CD4-positive, alpha-beta T cell (primary cell): ENCODE measurements around the gene NARF. TPM values are rescaled to one million over a fixed set of nuclear protein-coding genes. Genes with fewer than 3 reads are reported as not detected.

Source experiments
- ATAC-seq: fragments of 200-7000 bp; cut with Tn5 transposase; one replicate; pipeline ENCODE4 v1.10.0; 2022; ENCODE audit warnings: mild to moderate bottlenecking; ENCODE audit not compliant: poor library complexity
- CTCF ChIA-PET: fragments of 350-600 bp; sonication (Branson Sonifier 250); formaldehyde crosslinking; loops from one replicate; lab custom pipeline; 2021; ENCODE audit warnings: antibody characterized with exemption, inconsistent platforms; lab: Charles Lee
- POLR2A ChIA-PET: fragments of 350-600 bp; sonication (Branson Sonifier 250); formaldehyde crosslinking; loops from one replicate; lab custom pipeline; 2021; ENCODE audit warnings: antibody characterized with exemption, inconsistent platforms; lab: Charles Lee
- DNase-seq, 14 experiments: peaks; one replicate each; pipeline ENCODE4 v3.0.0-alpha.2; 2013 to 2020; ENCODE audit warnings: mixed read lengths in 2 of 14
- H3K27ac ChIP-seq, 2 donors: one replicate each; pipeline versions ENCODE4 v1.5.1 to v1.7.0; 2013; ENCODE audit warnings: low read length in 2 of 2, low read depth in 1 of 2, mild to moderate bottlenecking in 1 of 2
- H3K27me3 ChIP-seq, 2 experiments: 1 replicate in 1 of 2; 2 replicates in 1 of 2; pipeline versions ENCODE4 v1.6.1 to v1.7.0; 2013; ENCODE audit warnings: low read length in 2 of 2, control low read depth in 1 of 2, mild to moderate bottlenecking in 1 of 2, moderate library complexity in 1 of 2; ENCODE audit not compliant: insufficient read depth in 2 of 2, control insufficient read depth in 1 of 2
- H3K36me3 ChIP-seq: one replicate; pipeline ENCODE4 v1.6.1; 2013; ENCODE audit warnings: low read length, control low read depth; ENCODE audit not compliant: insufficient read depth
- H3K4me1 ChIP-seq: one replicate; pipeline ENCODE4 v1.6.1; 2013; ENCODE audit warnings: low read length, control low read depth; ENCODE audit not compliant: insufficient read depth
- H3K4me3 ChIP-seq: one replicate; pipeline ENCODE4 v1.5.1; 2013; ENCODE audit warnings: mild to moderate bottlenecking, low read length, moderate library complexity
- H3K9me3 ChIP-seq, 2 experiments: 1 replicate in 1 of 2; 2 replicates in 1 of 2; pipeline versions ENCODE4 v1.6.1 to v1.7.0; 2013; ENCODE audit warnings: low read length in 2 of 2, mild to moderate bottlenecking in 2 of 2, control low read depth in 1 of 2, moderate library complexity in 1 of 2; ENCODE audit not compliant: control insufficient read depth in 1 of 2, insufficient read depth in 1 of 2
- H3K27ac Mint-ChIP-seq: one replicate; pipeline ENCODE4 v1.8.0; 2020; ENCODE audit warnings: mixed read lengths
- H3K27me3 Mint-ChIP-seq: one replicate; pipeline ENCODE4 v1.8.0; 2021; ENCODE audit warnings: mixed read lengths
- H3K36me3 Mint-ChIP-seq: one replicate; pipeline ENCODE4 v1.8.0; 2021; ENCODE audit warnings: low read depth, mixed read lengths
- H3K4me1 Mint-ChIP-seq: one replicate; pipeline ENCODE4 v1.8.0; 2021; ENCODE audit warnings: low read depth, mixed read lengths
- H3K4me3 Mint-ChIP-seq: one replicate; pipeline ENCODE4 v1.8.0; 2020; ENCODE audit warnings: mild to moderate bottlenecking, mixed read lengths
- H3K9me3 Mint-ChIP-seq: one replicate; pipeline ENCODE4 v1.8.0; 2020; ENCODE audit warnings: mixed read lengths
- CTCF ChIP-seq: fragments of 200-600 bp; IDR thresholded peaks from one replicate; pipeline ENCODE4 v1.8.0; 2022; ENCODE audit warnings: antibody characterized with exemption, mild to moderate bottlenecking
- intact Hi-C, 2 experiments: fragments of 100-400 bp; cut with DNase I in 1 of 2; cut with micrococcal nuclease in 1 of 2; formaldehyde crosslinking; loops; one replicate each; pipeline versions ENCODE4 v1.15.1 to v1.9.0; 2023 to 2025; cut with DNase I, micrococcal nuclease
- total RNA-seq, 174 experiments: library from RNA in 2 of 174; stranded (reverse) in 2 of 174; gene quantifications; one replicate each; pipeline ENCODE4 v1.2.3 and lab custom pipeline; 2021 to 2026

NARF gene
- total RNA-seq, 2 experiments from 2014 or later, result 57.1 to 62.0 TPM

- H3K4me1 Mint-ChIP-seq, result peaks cover 38% of the 10 kb centered on the region
- no peak for TF ChIP-seq CTCF
- intact Hi-C loops, result no loop called here
- no peak for ATAC-seq
- no peak overlapping the region for H3K27ac Mint-ChIP-seq
- ChIA-PET CTCF (interaction anchor here (0.6 kb wide), 1 partner anchor 9 kb away, joined by 3 read pairs; no protein-coding TSS in a partner anchor), POLR2A (no interaction called here)
- peak in 1 of 14 experiments; percentile 11 for DNase-seq
- Histone ChIP-seq H3K4me3 (no peak overlapping the region), H3K36me3 (peaks cover 68% of the 10 kb centered on the region), H3K9me3 (no peaks in the 10 kb centered on the region), H3K27ac (no peak overlapping the region), H3K27me3 (no peaks in the 10 kb centered on the region), H3K4me1 (peaks cover 36% of the 10 kb centered on the region)
- H3K27me3 Mint-ChIP-seq, result no peaks in the 10 kb centered on the region
- peak overlapping the region; percentile 45 for H3K4me3 Mint-ChIP-seq
- H3K9me3 Mint-ChIP-seq, result no peaks in the 10 kb centered on the region
- H3K36me3 Mint-ChIP-seq, result peaks cover 81% of the 10 kb centered on the region
Measured at GRCh38 chr17:82461827-82462524, 3.4 kb downstream of the NARF start.

GRCh38 chr17:82463391-82463790 is 4.8 kb downstream of the NARF start:
- H3K4me3 ChIP-seq, result no peak overlapping the region
- no peak overlapping the region for H3K4me3 Mint-ChIP-seq
- TF ChIP-seq CTCF, result no peak
- no peak overlapping the region for H3K27ac Mint-ChIP-seq
- peaks cover 24% of the 10 kb centered on the region for H3K4me1 ChIP-seq
- CTCF ChIA-PET, result no interaction called here
- peaks cover 27% of the 10 kb centered on the region for H3K4me1 Mint-ChIP-seq
- POLR2A ChIA-PET, result no interaction called here
- DNase-seq (no peak), ATAC-seq (no peak)
- no peaks in the 10 kb centered on the region for H3K9me3 Mint-ChIP-seq
- H3K36me3 ChIP-seq, result peaks cover 80% of the 10 kb centered on the region
- H3K27me3 Mint-ChIP-seq, result no peaks in the 10 kb centered on the region
- H3K27me3 ChIP-seq, result no peaks in the 10 kb centered on the region
- intact Hi-C loops, result no loop called here
- H3K9me3 ChIP-seq, result no peaks in the 10 kb centered on the region
- H3K27ac ChIP-seq, result no peak overlapping the region
- H3K36me3 Mint-ChIP-seq, result peaks cover 83% of the 10 kb centered on the region

GRCh38 chr17:82463925-82464566 is 5.5 kb downstream of the NARF start:
- Histone ChIP-seq H3K9me3 (no peaks in the 10 kb centered on the region), H3K4me1 (peaks cover 22% of the 10 kb centered on the region), H3K27ac (no peak overlapping the region), H3K27me3 (no peaks in the 10 kb centered on the region), H3K4me3 (no peak overlapping the region), H3K36me3 (peaks cover 86% of the 10 kb centered on the region)
- ATAC-seq (no peak), DNase-seq (no peak)
- TF ChIP-seq CTCF, result no peak
- intact Hi-C loops, result no loop called here
- ChIA-PET CTCF (no interaction called here), POLR2A (no interaction called here)
- H3K27ac Mint-ChIP-seq, result no peak overlapping the region
- H3K9me3 Mint-ChIP-seq, result no peaks in the 10 kb centered on the region
- H3K27me3 Mint-ChIP-seq, result no peaks in the 10 kb centered on the region
- H3K36me3 Mint-ChIP-seq, result peaks cover 87% of the 10 kb centered on the region
- peaks cover 25% of the 10 kb centered on the region for H3K4me1 Mint-ChIP-seq
- H3K4me3 Mint-ChIP-seq, result no peak overlapping the region
